Effector CD4-positive, alpha-beta T cell (primary cell): Measurements from ENCODE around the gene WDR19.

Source experiments
- DNase-seq: peaks from one replicate; pipeline ENCODE4 v3.0.0-alpha.2; 2020

The WDR19 gene

DNA sequence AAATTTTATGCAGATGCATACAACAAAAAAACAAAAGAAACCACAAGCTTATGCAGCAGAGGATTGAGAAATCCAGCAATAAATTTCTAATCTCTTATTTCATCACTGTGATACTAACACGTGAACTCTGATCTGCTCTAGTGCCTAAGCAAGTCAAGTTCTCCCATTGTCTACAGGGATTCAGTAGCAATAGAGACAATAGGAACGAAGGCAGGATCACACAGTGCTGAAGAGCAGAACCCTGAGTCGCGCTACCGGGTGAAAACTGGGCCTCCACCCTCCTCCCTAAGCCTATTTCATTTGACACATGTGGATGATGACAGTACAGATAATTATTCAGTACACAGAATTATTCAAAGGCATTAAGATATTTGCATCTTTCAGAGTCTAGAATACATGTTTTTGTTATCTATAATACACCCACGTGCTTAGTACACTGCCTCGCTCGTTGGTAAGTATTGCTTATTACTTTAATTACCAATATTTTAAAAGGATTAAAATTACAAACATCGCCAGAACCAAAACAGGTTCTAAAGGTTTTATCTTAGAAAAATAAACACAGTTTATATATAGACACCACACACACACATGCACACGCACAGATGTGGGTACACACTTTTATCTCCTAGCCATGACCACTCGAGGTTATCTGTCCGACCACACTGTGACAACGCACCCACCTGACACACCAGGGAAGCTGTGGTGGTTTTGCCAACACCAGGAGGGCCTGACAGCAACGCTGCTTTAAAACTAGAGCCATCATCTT, 123.8 kb downstream of the WDR19 start:
- no peak for DNase-seq

GRCh38 chr4:39308611-39309010, 126.3 kb downstream of the WDR19 start:
- DNase-seq, result no peak

DNA sequence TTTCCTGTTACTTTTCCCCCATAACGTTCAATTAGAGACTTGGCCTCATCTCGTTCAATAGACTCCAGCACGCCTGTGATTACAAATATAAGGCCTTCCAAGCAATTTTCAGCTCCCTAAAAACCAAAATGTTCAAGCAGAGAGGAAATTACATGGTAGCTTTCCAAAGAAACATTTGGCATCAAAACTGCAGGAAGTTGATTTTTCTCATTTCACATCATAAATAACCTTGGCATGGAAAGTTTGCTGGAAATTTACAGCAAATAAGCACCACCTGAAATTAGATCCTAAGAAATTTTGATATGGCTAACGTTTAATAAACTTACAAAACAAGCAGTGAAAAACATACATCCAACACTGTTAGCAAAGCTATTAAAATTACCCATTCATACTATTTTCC, 130.5 kb downstream of the WDR19 start:
- DNase-seq, result no peak

DNA sequence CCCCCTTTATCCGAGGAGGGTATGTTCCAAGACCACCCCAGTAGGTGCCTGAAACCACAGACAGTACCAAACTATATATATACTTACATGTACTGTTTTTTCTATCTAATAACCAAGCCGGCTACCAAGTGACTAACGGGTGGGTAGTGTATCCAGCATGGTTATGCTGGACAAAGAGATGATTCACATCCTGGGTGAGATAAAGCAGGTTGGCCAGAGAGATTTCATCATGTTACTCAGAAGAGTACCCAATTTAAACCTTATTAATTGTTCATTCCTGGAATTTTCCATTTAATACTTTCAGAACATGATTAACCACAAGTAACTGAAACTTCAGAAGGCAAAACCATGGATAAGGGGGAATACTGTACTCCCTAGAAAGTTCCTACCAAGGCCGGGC, 137.3 kb downstream of the WDR19 start:
- DNase-seq, result no peak

DNA sequence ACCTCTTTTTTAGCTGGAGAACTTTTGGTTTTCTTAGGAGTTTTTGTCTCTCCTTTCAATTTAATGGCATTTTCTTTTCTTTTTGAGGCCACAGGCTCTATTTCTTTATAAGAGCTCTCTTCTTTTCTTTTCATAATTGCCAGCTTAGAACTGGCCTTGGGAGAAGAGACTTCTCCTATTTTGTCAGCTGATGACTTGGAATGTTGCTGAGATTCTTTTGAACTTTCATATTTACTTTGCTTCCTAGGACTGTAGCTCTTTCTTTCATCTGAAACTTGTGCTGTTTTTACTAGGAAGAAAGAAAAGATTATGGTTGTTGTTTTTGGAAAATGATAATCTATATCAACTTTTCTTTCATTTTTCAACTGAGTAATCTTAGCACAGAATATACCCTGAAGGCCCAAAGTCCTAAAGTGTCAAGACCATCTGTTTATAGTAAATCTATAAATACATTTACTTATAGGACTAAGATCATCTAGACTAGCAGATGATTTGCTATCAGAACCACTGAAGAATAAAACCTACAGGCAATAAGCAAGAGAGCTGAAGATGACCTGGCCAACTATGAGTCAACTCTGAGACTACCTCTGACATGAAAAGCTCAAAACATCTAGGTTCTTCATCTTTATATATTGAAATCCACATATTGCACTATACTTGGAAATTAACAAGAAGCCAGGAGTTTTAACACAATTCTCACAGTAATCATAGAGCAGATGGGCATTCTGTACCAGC, 138.2 kb downstream of the WDR19 start:
- DNase-seq, result no peak

GRCh38 chr4:39323821-39324220, 141.5 kb downstream of the WDR19 start:
- DNase-seq, result no peak

DNA sequence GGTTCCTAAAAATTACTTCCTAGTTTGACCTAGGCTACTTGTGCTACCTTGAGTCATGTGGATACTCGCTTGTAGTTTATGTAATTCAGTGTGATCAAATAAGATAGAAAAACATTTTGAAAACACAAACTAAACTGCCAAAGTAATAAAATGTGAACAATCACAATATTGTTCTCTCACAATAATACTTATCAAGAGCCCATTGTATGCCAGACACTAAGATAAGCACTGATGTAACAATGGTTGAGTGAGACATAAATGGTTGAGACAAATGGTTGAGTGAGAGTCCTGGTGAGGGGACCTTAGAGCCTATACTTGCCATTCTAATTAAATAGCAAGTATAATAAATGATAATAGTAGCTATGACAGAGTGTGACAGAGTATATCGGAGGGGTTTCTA, 142.1 kb downstream of the WDR19 start:
- no peak for DNase-seq

DNA sequence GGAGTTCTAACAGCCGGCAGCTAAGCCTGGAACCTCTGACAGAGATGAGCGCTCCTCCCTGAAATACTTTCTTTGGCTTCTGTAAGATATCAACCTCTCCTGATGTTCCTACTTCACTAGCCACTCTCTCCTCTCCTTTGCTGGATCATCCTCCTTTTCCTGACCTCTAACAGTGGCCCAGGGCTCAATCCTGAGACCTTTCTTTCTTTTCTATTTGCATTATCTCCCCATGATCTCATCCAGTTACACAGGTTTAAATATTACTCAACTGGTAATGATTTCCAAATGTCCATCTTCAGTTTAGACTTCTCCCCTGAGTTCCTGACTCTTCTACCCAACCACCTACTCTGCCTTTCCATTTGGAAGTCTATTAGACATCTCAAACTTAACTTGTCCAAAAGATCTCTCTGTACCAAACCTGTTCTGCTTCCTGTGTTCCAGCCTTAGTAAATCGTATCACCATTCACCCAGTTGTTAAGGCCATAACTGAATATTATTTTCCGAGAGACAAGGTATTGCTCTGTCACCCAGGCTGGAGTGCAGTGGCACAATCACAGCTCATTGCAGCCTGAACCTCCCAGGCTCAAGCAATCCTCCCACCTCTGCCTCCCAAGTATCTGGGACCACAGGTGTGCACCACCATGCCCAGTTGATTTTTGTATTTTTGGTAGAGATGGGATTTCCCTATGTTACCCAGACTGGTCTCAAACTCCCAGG, 142.7 kb downstream of the WDR19 start:
- no peak for DNase-seq

GRCh38 chr4:39326468-39326977, 144.2 kb downstream of the WDR19 start:
- DNase-seq, result no peak

DNA sequence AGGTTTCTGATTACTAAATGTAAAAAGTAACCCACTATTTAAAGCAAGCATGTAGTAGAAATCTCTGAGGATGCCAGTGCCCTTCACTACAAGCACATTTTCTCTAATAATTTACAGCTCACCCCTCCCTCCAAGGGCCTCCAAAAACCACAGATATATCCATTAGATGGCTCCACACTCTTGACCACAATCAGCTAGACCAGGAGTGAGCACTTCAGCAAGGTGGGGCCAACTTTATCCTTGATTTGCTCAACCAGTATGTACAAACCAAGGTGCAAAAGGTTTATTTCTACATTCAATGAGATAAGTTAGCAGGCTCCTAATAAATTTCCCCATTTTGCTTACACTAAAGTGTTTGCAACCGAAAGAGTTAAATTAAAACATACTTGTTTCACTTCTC, 148.0 kb downstream of the WDR19 start:
- DNase-seq, result no peak

- no peak for DNase-seq
These were observed 148.9 kb downstream of the WDR19 start for GRCh38 chr4:39331191-39331590.
